Suprapubic skin (tissue), 4 donors: ENCODE data around the gene EVA1A.

ENCODE experiments used
- CTCF ChIP-seq, 2 donors: fragments of 200-600 bp in 1 of 2; fragments of 450-650 bp in 1 of 2; sonication (generic) in 1 of 2; IDR thresholded peaks; one replicate each; pipeline ENCODE4 v1.5.1; 2016 to 2019; ENCODE audit warnings: antibody characterized with exemption in 2 of 2, mild to moderate bottlenecking in 1 of 2, moderate library complexity in 1 of 2
- EP300 ChIP-seq: sonication (generic); formaldehyde crosslinking; IDR thresholded peaks from one replicate; pipeline ENCODE4 v1.6.1; 2017; ENCODE audit warnings: antibody characterized with exemption
- POLR2A ChIP-seq, 2 donors: fragments of 450-650 bp; IDR thresholded peaks; one replicate each; pipeline ENCODE4 v1.6.1; 2017; ENCODE audit warnings: antibody characterized with exemption in 2 of 2, mild to moderate bottlenecking in 2 of 2, moderate library complexity in 2 of 2
- POLR2AphosphoS5 ChIP-seq, 3 donors: sonication (generic); formaldehyde crosslinking; IDR thresholded peaks; one replicate each; pipeline ENCODE4 v1.6.1; 2017; ENCODE audit warnings: antibody characterized with exemption in 3 of 3

DNA sequence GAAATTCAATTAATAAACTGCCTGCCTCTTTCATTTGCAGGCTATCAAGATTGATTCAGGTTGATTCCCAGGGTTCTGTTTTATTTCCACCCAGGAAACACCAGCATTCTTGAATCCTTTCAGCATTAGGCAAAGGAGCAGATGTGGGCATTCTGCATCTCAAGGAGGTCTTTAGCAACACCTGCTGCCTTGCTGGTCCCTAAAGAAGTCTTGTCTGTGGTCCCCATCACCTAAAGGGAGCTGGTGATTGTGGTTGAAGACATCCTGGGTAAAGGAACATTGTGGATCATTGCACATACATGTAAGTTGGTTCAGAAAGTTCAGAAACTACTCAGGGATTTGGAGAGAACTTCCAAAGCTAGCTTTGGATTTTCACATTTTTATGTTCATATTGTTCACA lies 78.3 kb downstream of the EVA1A start:
- TF ChIP-seq CTCF (IDR thresholded peaks at IDR 0.05): no peak
- no peak for TF ChIP-seq POLR2A (IDR thresholded peaks at IDR 0.05)
- TF ChIP-seq EP300: no peak
- no peak for TF ChIP-seq POLR2AphosphoS5 (IDR thresholded peaks at IDR 0.05)
